Activated CD8-positive, alpha-beta T cell treated with anti-CD3 and anti-CD28 coated beads for 36 hours (primary cell): ENCODE data around the gene INO80. TPM values are rescaled to one million over a fixed set of nuclear protein-coding genes. Genes with fewer than 3 reads are reported as not detected.

Experiments
- ATAC-seq: fragments of 200-7000 bp; cut with Tn5 transposase; one replicate; pipeline ENCODE4 v1.10.0; 2021; ENCODE audit warnings: mild to moderate bottlenecking, moderate library complexity
- CTCF ChIA-PET: fragments of 350-600 bp; sonication (Branson Sonifier 250); formaldehyde crosslinking; loops from one replicate; lab custom pipeline; 2021; ENCODE audit warnings: antibody characterized with exemption; lab: Charles Lee
- POLR2A ChIA-PET: fragments of 350-600 bp; sonication (Branson Sonifier 250); formaldehyde crosslinking; loops from one replicate; lab custom pipeline; 2021; ENCODE audit warnings: antibody characterized with exemption; lab: Charles Lee
- DNase-seq: peaks from one replicate; pipeline ENCODE4 v3.0.0-alpha.2; 2020
- H3K27ac Mint-ChIP-seq: one replicate; pipeline ENCODE4 v1.8.0; 2021; ENCODE audit warnings: mild to moderate bottlenecking, mixed read lengths
- H3K27me3 Mint-ChIP-seq: one replicate; pipeline ENCODE4 v1.8.0; 2021; ENCODE audit warnings: mixed read lengths
- H3K36me3 Mint-ChIP-seq: one replicate; pipeline ENCODE4 v1.8.0; 2021; ENCODE audit warnings: low read depth, mixed read lengths
- H3K4me1 Mint-ChIP-seq: one replicate; pipeline ENCODE4 v1.8.0; 2021; ENCODE audit warnings: low read depth, mixed read lengths
- H3K4me3 Mint-ChIP-seq: one replicate; pipeline ENCODE4 v1.8.0; 2021; ENCODE audit warnings: mild to moderate bottlenecking, moderate library complexity, mixed read lengths
- H3K9me3 Mint-ChIP-seq: one replicate; pipeline ENCODE4 v1.8.0; 2021; ENCODE audit warnings: mixed read lengths
- intact Hi-C: fragments of 100-400 bp; cut with micrococcal nuclease; formaldehyde crosslinking; loops from one replicate; pipeline ENCODE4 v1.10.0; 2022
- total RNA-seq, 2 experiments: library from RNA; stranded (reverse); gene quantifications; one replicate each; pipeline ENCODE4 v1.2.3, GENCODE V29; 2021
- TF ChIP-seq, protein P1 (sequence below): fragments of 200-600 bp; IDR thresholded peaks from one replicate; pipeline ENCODE4 v1.8.0; 2022; ENCODE audit warnings: antibody characterized with exemption, mild to moderate bottlenecking

Gene INO80
- total RNA-seq, 2 experiments from 2014 or later, result 19.1 to 20.2 TPM

DNA sequence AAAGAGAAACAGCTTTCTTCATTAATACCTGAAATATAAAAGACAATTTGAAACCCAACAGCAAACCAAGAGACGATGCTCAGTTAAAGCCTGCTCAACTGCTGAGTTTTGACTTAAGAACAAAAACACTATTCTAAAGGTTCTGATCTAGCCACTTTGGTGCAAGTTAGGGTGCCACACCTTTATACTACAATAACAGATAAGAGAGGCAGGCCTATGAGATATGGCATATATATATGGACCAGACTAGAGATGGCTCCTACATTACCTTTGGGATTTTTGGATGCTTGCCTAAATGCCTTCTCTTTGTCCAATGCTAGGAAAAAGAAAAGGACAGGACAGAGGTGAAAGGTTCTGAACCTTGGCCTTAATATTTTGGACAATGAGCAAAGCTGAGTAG, 68.6 kb downstream of the INO80 start:
- DNase-seq (no peak), ATAC-seq (no peak)
- Mint-ChIP-seq H3K27ac (no peak overlapping the region), H3K4me1 (peaks cover 3% of the 10 kb centered on the region), H3K27me3 (no peaks in the 10 kb centered on the region), H3K4me3 (no peak overlapping the region), H3K9me3 (no peaks in the 10 kb centered on the region), H3K36me3 (peaks cover 51% of the 10 kb centered on the region)
- ChIA-PET POLR2A (no interaction called here), CTCF (interaction anchor here (0.9 to 1.4 kb wide), 3 partner anchors 137 to 188 kb away, joined by 3 to 4 read pairs (median 3); no protein-coding TSS in a partner anchor)
- intact Hi-C loops, result no loop called here
- TF ChIP-seq, protein P1, sequence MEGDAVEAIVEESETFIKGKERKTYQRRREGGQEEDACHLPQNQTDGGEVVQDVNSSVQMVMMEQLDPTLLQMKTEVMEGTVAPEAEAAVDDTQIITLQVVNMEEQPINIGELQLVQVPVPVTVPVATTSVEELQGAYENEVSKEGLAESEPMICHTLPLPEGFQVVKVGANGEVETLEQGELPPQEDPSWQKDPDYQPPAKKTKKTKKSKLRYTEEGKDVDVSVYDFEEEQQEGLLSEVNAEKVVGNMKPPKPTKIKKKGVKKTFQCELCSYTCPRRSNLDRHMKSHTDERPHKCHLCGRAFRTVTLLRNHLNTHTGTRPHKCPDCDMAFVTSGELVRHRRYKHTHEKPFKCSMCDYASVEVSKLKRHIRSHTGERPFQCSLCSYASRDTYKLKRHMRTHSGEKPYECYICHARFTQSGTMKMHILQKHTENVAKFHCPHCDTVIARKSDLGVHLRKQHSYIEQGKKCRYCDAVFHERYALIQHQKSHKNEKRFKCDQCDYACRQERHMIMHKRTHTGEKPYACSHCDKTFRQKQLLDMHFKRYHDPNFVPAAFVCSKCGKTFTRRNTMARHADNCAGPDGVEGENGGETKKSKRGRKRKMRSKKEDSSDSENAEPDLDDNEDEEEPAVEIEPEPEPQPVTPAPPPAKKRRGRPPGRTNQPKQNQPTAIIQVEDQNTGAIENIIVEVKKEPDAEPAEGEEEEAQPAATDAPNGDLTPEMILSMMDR, result no peak

DNA sequence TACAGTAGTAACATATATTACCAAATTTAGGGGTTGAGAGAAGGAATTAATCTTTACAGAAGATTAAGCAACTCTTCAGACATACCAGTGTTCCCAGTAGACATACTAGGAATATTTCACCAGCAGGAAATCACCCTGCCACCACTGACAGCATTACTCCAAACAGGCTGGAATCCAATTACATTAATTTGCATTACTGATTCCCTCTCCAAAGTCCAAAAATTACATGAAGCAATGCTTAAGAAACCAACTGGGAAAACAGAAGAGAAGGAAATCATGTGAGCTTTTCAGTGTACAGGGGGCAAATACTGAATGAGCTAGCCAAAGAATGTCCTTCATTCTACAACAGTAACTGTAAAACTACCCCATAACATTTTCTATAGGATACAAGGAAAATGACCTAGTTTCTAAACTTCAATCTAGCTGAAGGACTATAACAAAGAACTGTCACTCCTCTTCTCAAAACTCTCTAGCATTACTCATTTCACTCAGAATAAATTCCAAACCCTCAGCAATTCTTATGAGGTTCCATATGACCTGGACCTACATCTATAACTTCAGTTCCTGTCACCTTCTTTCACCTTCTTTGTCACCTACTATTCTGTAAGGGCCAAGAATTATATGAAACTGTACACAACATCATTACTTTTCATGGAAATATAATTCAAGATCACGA, 72.7 kb downstream of the INO80 start:
- intact Hi-C loops, result no loop called here
- no peak overlapping the region for H3K4me3 Mint-ChIP-seq
- no peaks in the 10 kb centered on the region for H3K9me3 Mint-ChIP-seq
- CTCF ChIA-PET, result interaction anchor here (0.9 to 1.4 kb wide), 2 partner anchors 21 to 137 kb away, joined by 3 to 6 read pairs; no protein-coding TSS in a partner anchor
- TF ChIP-seq, protein P1, result no peak
- ATAC-seq (no peak), DNase-seq (no peak)
- H3K27ac Mint-ChIP-seq, result peak overlapping the region; percentile 3
- peaks cover under 1% of the 10 kb centered on the region for H3K4me1 Mint-ChIP-seq
- no peaks in the 10 kb centered on the region for H3K27me3 Mint-ChIP-seq
- peaks cover 31% of the 10 kb centered on the region for H3K36me3 Mint-ChIP-seq
- POLR2A ChIA-PET, result no interaction called here

DNA sequence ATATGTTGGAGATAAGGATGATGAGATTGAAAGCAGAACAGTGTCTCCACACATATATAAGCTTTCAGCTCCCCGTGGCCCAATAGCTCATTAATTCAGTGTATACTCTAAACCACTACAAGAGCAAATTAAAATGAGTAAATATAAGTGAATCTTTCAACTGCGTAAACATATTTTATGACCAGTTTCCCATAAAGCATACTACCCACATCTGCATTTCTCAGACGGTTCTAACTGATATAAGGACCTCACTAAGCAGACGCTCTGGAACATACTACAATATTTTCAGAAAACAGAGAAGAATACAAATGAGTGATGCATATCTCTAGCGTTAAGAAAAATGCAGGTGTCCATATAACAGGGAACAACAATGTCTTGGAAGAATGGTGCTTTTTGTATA, 73.2 kb downstream of the INO80 start:
- no peaks in the 10 kb centered on the region for H3K27me3 Mint-ChIP-seq
- H3K4me1 Mint-ChIP-seq, result no peaks in the 10 kb centered on the region
- intact Hi-C loops, result no loop called here
- H3K36me3 Mint-ChIP-seq, result peaks cover 31% of the 10 kb centered on the region
- H3K9me3 Mint-ChIP-seq, result no peaks in the 10 kb centered on the region
- no peak overlapping the region for H3K4me3 Mint-ChIP-seq
- DNase-seq (no peak), ATAC-seq (no peak)
- ChIA-PET POLR2A (no interaction called here), CTCF (interaction anchor here (0.9 kb wide), 1 partner anchor 136 kb away, joined by 3 read pairs; no protein-coding TSS in a partner anchor)
- TF ChIP-seq, protein P1, result no peak
- no peak overlapping the region for H3K27ac Mint-ChIP-seq

DNA sequence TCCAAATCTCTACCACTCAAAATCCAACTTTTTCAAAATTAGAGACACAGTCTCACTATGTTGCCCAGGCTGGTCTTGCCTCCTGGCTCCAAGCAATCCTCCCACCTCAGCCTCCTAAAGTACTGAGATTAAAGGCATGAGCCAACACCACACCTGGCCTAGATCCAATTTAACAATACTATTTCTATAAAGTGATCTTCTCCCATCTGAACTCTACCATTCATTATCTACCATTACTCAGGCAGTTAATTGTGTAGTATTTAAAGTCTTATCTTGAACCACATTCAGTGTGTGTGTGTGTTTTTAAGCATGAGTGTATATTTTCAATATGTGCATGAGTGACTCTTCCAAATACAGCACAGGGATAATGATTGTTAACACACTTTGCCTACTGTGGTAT, 77.0 kb downstream of the INO80 start:
- peaks cover 31% of the 10 kb centered on the region for H3K36me3 Mint-ChIP-seq
- no peaks in the 10 kb centered on the region for H3K9me3 Mint-ChIP-seq
- intact Hi-C loops, result no loop called here
- TF ChIP-seq, protein P1, result no peak
- H3K27me3 Mint-ChIP-seq, result no peaks in the 10 kb centered on the region
- no peak for DNase-seq
- ATAC-seq, result no peak
- no peaks in the 10 kb centered on the region for H3K4me1 Mint-ChIP-seq
- H3K4me3 Mint-ChIP-seq, result no peak overlapping the region
- CTCF ChIA-PET, result no interaction called here
- H3K27ac Mint-ChIP-seq, result no peak overlapping the region
- POLR2A ChIA-PET, result no interaction called here

DNA sequence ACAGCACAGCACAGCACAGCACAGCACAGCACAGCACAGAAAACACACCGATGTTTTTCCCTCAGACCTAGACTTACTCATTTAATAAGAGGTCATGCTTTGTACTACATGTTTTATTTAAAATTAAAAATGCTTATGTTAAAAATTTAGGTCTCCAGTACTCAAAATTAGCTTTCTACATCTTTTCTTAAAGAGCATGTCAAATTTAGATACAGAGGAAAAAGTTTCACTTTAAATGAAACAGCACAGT, 84.1 kb downstream of the INO80 start:
- H3K4me1 Mint-ChIP-seq, result peaks cover 5% of the 10 kb centered on the region
- H3K4me3 Mint-ChIP-seq, result no peak overlapping the region
- H3K27me3 Mint-ChIP-seq, result no peaks in the 10 kb centered on the region
- DNase-seq (no peak), ATAC-seq (no peak)
- H3K9me3 Mint-ChIP-seq, result no peaks in the 10 kb centered on the region
- intact Hi-C loops, result no loop called here
- POLR2A ChIA-PET, result no interaction called here
- CTCF ChIA-PET, result interaction anchor here (0.8 to 0.9 kb wide), 2 partner anchors 79 to 128 kb away, joined by 3 read pairs; no protein-coding TSS in a partner anchor
- H3K36me3 Mint-ChIP-seq, result peaks cover 19% of the 10 kb centered on the region
- no peak overlapping the region for H3K27ac Mint-ChIP-seq
- TF ChIP-seq, protein P1, result no peak
